ENCODE data around the gene RNF121.

The RNF121 gene

GRCh38 chr11:72001834-72002591, 73.2 kb downstream of the RNF121 start:
- no peaks in the 10 kb centered on the region for H3K9me3 Mint-ChIP-seq
- H3K4me1 Mint-ChIP-seq (ENCODE audit: low read depth): peaks cover 23% of the 10 kb centered on the region
- peak overlapping the region; percentile 13 for H3K27ac Mint-ChIP-seq
- H3K36me3 Mint-ChIP-seq (ENCODE audit: low read depth): peaks cover 87% of the 10 kb centered on the region
- H3K27me3 Mint-ChIP-seq: no peaks in the 10 kb centered on the region
- no peak for DNase-seq
- no peak overlapping the region for H3K4me3 Mint-ChIP-seq

- Mint-ChIP-seq H3K9me3 (no peaks in the 10 kb centered on the region), H3K36me3 (ENCODE audit: low read depth) (peaks cover 97% of the 10 kb centered on the region), H3K27ac (peak overlapping the region; percentile 74), H3K4me1 (ENCODE audit: low read depth) (peaks cover 21% of the 10 kb centered on the region), H3K4me3 (no peak overlapping the region), H3K27me3 (no peaks in the 10 kb centered on the region)
- DNase-seq: no peak
Observed at GRCh38 chr11:72002841-72003775, 74.3 kb downstream of the RNF121 start.

GRCh38 chr11:72003776-72004171, 74.9 kb downstream of the RNF121 start:
- Mint-ChIP-seq H3K4me1 (ENCODE audit: low read depth) (peaks cover 14% of the 10 kb centered on the region), H3K36me3 (ENCODE audit: low read depth) (peaks cover 98% of the 10 kb centered on the region), H3K9me3 (no peaks in the 10 kb centered on the region), H3K27ac (peak overlapping the region; percentile 74), H3K27me3 (no peaks in the 10 kb centered on the region), H3K4me3 (no peak overlapping the region)
- DNase-seq: no peak

- H3K4me1 Mint-ChIP-seq (ENCODE audit: low read depth): peaks cover 5% of the 10 kb centered on the region
- peak overlapping the region; percentile 74 for H3K27ac Mint-ChIP-seq
- peaks cover 98% of the 10 kb centered on the region for H3K36me3 Mint-ChIP-seq (ENCODE audit: low read depth)
- DNase-seq: no peak
- no peaks in the 10 kb centered on the region for H3K9me3 Mint-ChIP-seq
- no peak overlapping the region for H3K4me3 Mint-ChIP-seq
- no peaks in the 10 kb centered on the region for H3K27me3 Mint-ChIP-seq
Observed at GRCh38 chr11:72004515-72005346, 75.9 kb downstream of the RNF121 start.

GRCh38 chr11:72005347-72006260, 76.8 kb downstream of the RNF121 start:
- Mint-ChIP-seq H3K27me3 (no peaks in the 10 kb centered on the region), H3K4me1 (ENCODE audit: low read depth) (no peaks in the 10 kb centered on the region), H3K9me3 (no peaks in the 10 kb centered on the region), H3K36me3 (ENCODE audit: low read depth) (peaks cover 99% of the 10 kb centered on the region), H3K4me3 (no peak overlapping the region), H3K27ac (peak overlapping the region; percentile 74)
- DNase-seq: no peak

- H3K9me3 Mint-ChIP-seq: no peaks in the 10 kb centered on the region
- peak overlapping the region; percentile 34 for H3K27ac Mint-ChIP-seq
- DNase-seq: no peak
- no peaks in the 10 kb centered on the region for H3K4me1 Mint-ChIP-seq (ENCODE audit: low read depth)
- H3K27me3 Mint-ChIP-seq: no peaks in the 10 kb centered on the region
- peaks cover 99% of the 10 kb centered on the region for H3K36me3 Mint-ChIP-seq (ENCODE audit: low read depth)
- H3K4me3 Mint-ChIP-seq: no peak overlapping the region
Observed at GRCh38 chr11:72006309-72007088, 77.7 kb downstream of the RNF121 start.

GRCh38 chr11:72007089-72007476, 78.2 kb downstream of the RNF121 start:
- Mint-ChIP-seq H3K9me3 (no peaks in the 10 kb centered on the region), H3K27me3 (no peaks in the 10 kb centered on the region), H3K4me1 (ENCODE audit: low read depth) (no peaks in the 10 kb centered on the region), H3K36me3 (ENCODE audit: low read depth) (peaks cover 99% of the 10 kb centered on the region), H3K4me3 (no peak overlapping the region), H3K27ac (peak overlapping the region; percentile 34)
- DNase-seq: peak; percentile 23

- H3K27ac Mint-ChIP-seq: peak overlapping the region; percentile 82
Observed at GRCh38 chr11:72007587-72007986, 78.7 kb downstream of the RNF121 start.

GRCh38 chr11:72008728-72009127, 79.9 kb downstream of the RNF121 start:
- H3K27me3 Mint-ChIP-seq: no peaks in the 10 kb centered on the region
- H3K36me3 Mint-ChIP-seq (ENCODE audit: low read depth): peaks cover 99% of the 10 kb centered on the region
- H3K4me3 Mint-ChIP-seq: no peak overlapping the region
- H3K4me1 Mint-ChIP-seq (ENCODE audit: low read depth): no peaks in the 10 kb centered on the region
- peak; percentile 24 for DNase-seq
- H3K27ac Mint-ChIP-seq: peak overlapping the region; percentile 54
- no peaks in the 10 kb centered on the region for H3K9me3 Mint-ChIP-seq

More at GRCh38 chr11:72007587-72007986, 78.7 kb downstream of the RNF121 start:
- peak; percentile 15 for DNase-seq
- H3K9me3 Mint-ChIP-seq: no peaks in the 10 kb centered on the region
- H3K27me3 Mint-ChIP-seq: no peaks in the 10 kb centered on the region
- no peaks in the 10 kb centered on the region for H3K4me1 Mint-ChIP-seq (ENCODE audit: low read depth)
- H3K36me3 Mint-ChIP-seq (ENCODE audit: low read depth): peaks cover 99% of the 10 kb centered on the region
- H3K4me3 Mint-ChIP-seq: no peak overlapping the region

GRCh38 chr11:72009156-72009555, 80.3 kb downstream of the RNF121 start:
- H3K4me1 Mint-ChIP-seq (ENCODE audit: low read depth): no peaks in the 10 kb centered on the region
- H3K27ac Mint-ChIP-seq: peak overlapping the region; percentile 54
- DNase-seq: no peak
- peaks cover 99% of the 10 kb centered on the region for H3K36me3 Mint-ChIP-seq (ENCODE audit: low read depth)
- no peaks in the 10 kb centered on the region for H3K9me3 Mint-ChIP-seq
- no peak overlapping the region for H3K4me3 Mint-ChIP-seq
- H3K27me3 Mint-ChIP-seq: no peaks in the 10 kb centered on the region

- Mint-ChIP-seq H3K4me1 (ENCODE audit: low read depth) (no peaks in the 10 kb centered on the region), H3K9me3 (no peaks in the 10 kb centered on the region), H3K4me3 (no peak overlapping the region), H3K27ac (peak overlapping the region; percentile 78), H3K27me3 (no peaks in the 10 kb centered on the region), H3K36me3 (ENCODE audit: low read depth) (peaks cover 99% of the 10 kb centered on the region)
- DNase-seq: no peak
Observed at GRCh38 chr11:72010529-72011233, 81.8 kb downstream of the RNF121 start.

GRCh38 chr11:72012091-72012630, 83.3 kb downstream of the RNF121 start:
- Mint-ChIP-seq H3K4me3 (no peak overlapping the region), H3K9me3 (no peaks in the 10 kb centered on the region), H3K27me3 (no peaks in the 10 kb centered on the region), H3K36me3 (ENCODE audit: low read depth) (peaks cover 99% of the 10 kb centered on the region), H3K4me1 (ENCODE audit: low read depth) (no peaks in the 10 kb centered on the region), H3K27ac (peak overlapping the region; percentile 66)
- DNase-seq: no peak
